Activated B cell treated with CpG ODN at 0.5 μM for 24 hours (primary cell): Measurements from ENCODE around the gene MT3. TPM values are rescaled to one million over a fixed set of nuclear protein-coding genes. Genes with fewer than 3 reads are reported as not detected.

ENCODE experiments used
- ATAC-seq: fragments of 200-7000 bp; cut with Tn5 transposase; one replicate; pipeline ENCODE4 v1.10.0; 2021; ENCODE audit warnings: low read depth, mild to moderate bottlenecking, moderate library complexity
- CTCF ChIA-PET: fragments of 350-600 bp; sonication (Branson Sonifier 250); formaldehyde crosslinking; loops from one replicate; lab custom pipeline; 2021; ENCODE audit warnings: antibody characterized with exemption; lab: Charles Lee
- POLR2A ChIA-PET: fragments of 350-600 bp; sonication (Branson Sonifier 250); formaldehyde crosslinking; loops from one replicate; lab custom pipeline; 2021; ENCODE audit warnings: antibody characterized with exemption; lab: Charles Lee
- DNase-seq: peaks from one replicate; pipeline ENCODE4 v3.0.0; 2022
- H3K27ac Mint-ChIP-seq: one replicate; pipeline ENCODE4 v1.8.0; 2020; ENCODE audit warnings: mixed read lengths
- H3K27me3 Mint-ChIP-seq: one replicate; pipeline ENCODE4 v1.8.0; 2021; ENCODE audit warnings: mixed read lengths
- H3K36me3 Mint-ChIP-seq: one replicate; pipeline ENCODE4 v1.8.0; 2021; ENCODE audit warnings: low read depth, mixed read lengths
- H3K4me1 Mint-ChIP-seq: one replicate; pipeline ENCODE4 v1.8.0; 2021; ENCODE audit warnings: mixed read lengths
- H3K4me3 Mint-ChIP-seq: one replicate; pipeline ENCODE4 v1.8.0; 2020; ENCODE audit warnings: mild to moderate bottlenecking, mixed read lengths
- H3K9me3 Mint-ChIP-seq: one replicate; pipeline ENCODE4 v1.8.0; 2020; ENCODE audit warnings: mixed read lengths
- CTCF ChIP-seq: fragments of 200-600 bp; IDR thresholded peaks from one replicate; pipeline ENCODE4 v1.8.0; 2022; ENCODE audit warnings: antibody characterized with exemption, mild to moderate bottlenecking
- intact Hi-C: fragments of 100-400 bp; cut with micrococcal nuclease; formaldehyde crosslinking; loops from one replicate; pipeline ENCODE4 v1.15.1; 2024
- total RNA-seq: library from RNA; stranded (reverse); gene quantifications from 2 replicates; pipeline ENCODE4 v1.2.3, GENCODE V29; 2022

The MT3 gene
- not detected in 2 replicates for total RNA-seq

- peaks cover 45% of the 10 kb centered on the region for H3K27me3 Mint-ChIP-seq
- H3K9me3 Mint-ChIP-seq, result peaks cover 2% of the 10 kb centered on the region
- POLR2A ChIA-PET, result no interaction called here
- no peak for TF ChIP-seq CTCF
- no peak for ATAC-seq
- H3K4me1 Mint-ChIP-seq, result peaks cover 6% of the 10 kb centered on the region
- no peak within 1 kb of the TSS for H3K27ac Mint-ChIP-seq
- H3K4me3 Mint-ChIP-seq, result peak within 1 kb of the TSS; percentile 35
- H3K36me3 Mint-ChIP-seq, result no peaks in the 10 kb centered on the region
- DNase-seq, result no peak
- CTCF ChIA-PET, result no interaction called here
- intact Hi-C loops, result no loop called here
Measured at GRCh38 chr16:56589141-56590039, at the start of gene MT3. Gene MT3 (plus strand): TSS chr16:56589528. CDS start chr16:56589591, 63 bp downstream.

GRCh38 chr16:56539656-56540055 lies 49.7 kb upstream of the MT3 start:
- intact Hi-C loops, result no loop called here
- no peaks in the 10 kb centered on the region for H3K36me3 Mint-ChIP-seq
- ATAC-seq (no peak), DNase-seq (no peak)
- no peak overlapping the region for H3K27ac Mint-ChIP-seq
- no peaks in the 10 kb centered on the region for H3K4me1 Mint-ChIP-seq
- peaks cover 2% of the 10 kb centered on the region for H3K9me3 Mint-ChIP-seq
- no peak overlapping the region for H3K4me3 Mint-ChIP-seq
- no peak for TF ChIP-seq CTCF
- H3K27me3 Mint-ChIP-seq, result peaks cover 23% of the 10 kb centered on the region
- ChIA-PET CTCF (no interaction called here), POLR2A (no interaction called here)

- no peak for TF ChIP-seq CTCF
- no peak for ATAC-seq
- Mint-ChIP-seq H3K27me3 (peaks cover 17% of the 10 kb centered on the region), H3K9me3 (peaks cover 2% of the 10 kb centered on the region), H3K4me3 (no peak overlapping the region), H3K4me1 (no peaks in the 10 kb centered on the region), H3K36me3 (no peaks in the 10 kb centered on the region), H3K27ac (no peak overlapping the region)
- intact Hi-C loops, result no loop called here
- no peak for DNase-seq
- POLR2A ChIA-PET, result no interaction called here
- CTCF ChIA-PET, result no interaction called here
Measured at GRCh38 chr16:56542039-56542438, 47.3 kb upstream of the MT3 start.

- no peak for DNase-seq
- ChIA-PET POLR2A (no interaction called here), CTCF (interaction anchor here (0.8 to 2.0 kb wide), 2 partner anchors 53 to 155 kb away, joined by 3 to 5 read pairs; no protein-coding TSS in a partner anchor)
- intact Hi-C loops, result no loop called here
- peaks cover 9% of the 10 kb centered on the region for H3K27me3 Mint-ChIP-seq
- ATAC-seq, result no peak
- H3K4me1 Mint-ChIP-seq, result peaks cover 12% of the 10 kb centered on the region
- H3K9me3 Mint-ChIP-seq, result no peaks in the 10 kb centered on the region
- H3K27ac Mint-ChIP-seq, result no peak overlapping the region
- H3K36me3 Mint-ChIP-seq, result no peaks in the 10 kb centered on the region
- H3K4me3 Mint-ChIP-seq, result no peak overlapping the region
- no peak for TF ChIP-seq CTCF
Measured at GRCh38 chr16:56547120-56547948, 42.0 kb upstream of the MT3 start.
